Muscle of leg (tissue), 11 donors: ENCODE results near the gene TP53BP2. TPM values are rescaled to one million over a fixed set of nuclear protein-coding genes. Genes with fewer than 3 reads are reported as not detected.

Source experiments
- DNase-seq: peaks from one replicate; pipeline ENCODE4 v3.0.0; 2013
- H3K27ac ChIP-seq: one replicate; pipeline ENCODE4 v1.5.1; 2013; ENCODE audit warnings: mild to moderate bottlenecking, low read length, control low read depth
- H3K27me3 ChIP-seq: one replicate; pipeline ENCODE4 v1.6.1; 2013; ENCODE audit warnings: low read length; ENCODE audit not compliant: control insufficient read depth, insufficient read depth
- H3K36me3 ChIP-seq: one replicate; pipeline ENCODE4 v1.6.1; 2013; ENCODE audit warnings: low read length; ENCODE audit not compliant: control insufficient read depth, insufficient read depth
- H3K4me1 ChIP-seq: one replicate; pipeline ENCODE4 v1.6.1; 2013; ENCODE audit warnings: low read length; ENCODE audit not compliant: control insufficient read depth, insufficient read depth
- H3K4me3 ChIP-seq: one replicate; pipeline ENCODE4 v1.5.1; 2013; ENCODE audit warnings: low read length, control low read depth
- H3K9me3 ChIP-seq: replicated peaks from 2 replicates; pipeline ENCODE4 v1.6.1; 2013; ENCODE audit warnings: low read depth, low read length; ENCODE audit not compliant: control insufficient read depth
- WGBS: methylation state at CpG from one replicate; pipeline ENCODE4 v1.1.5; 2013; ENCODE audit warnings: missing lambda C conversion rate; ENCODE audit not compliant: insufficient coverage; 5-methylcytosine and 5-hydroxymethylcytosine counted together
- polyA plus RNA-seq, 8 donors: library from polyadenylated mRNA; unstranded; fragments of 120-200 nt; gene quantifications; one replicate each; pipeline versions ENCODE4 v1.2.1 to v1.2.3, GENCODE V29; 2013; ENCODE audit warnings: inconsistent platforms in 1 of 8, low replicate concordance in 1 of 8; ENCODE audit not compliant: insufficient read length in 8 of 8, insufficient read depth in 1 of 8
- total RNA-seq: library from RNA; stranded (reverse); fragments of 120-200 nt; gene quantifications from one replicate; pipeline ENCODE4 v1.2.4, GENCODE V29; 2013

Gene TP53BP2
- total and polyA plus RNA-seq, 9 donors = 25.5 to 41.1 (median 34.2) TPM

DNA sequence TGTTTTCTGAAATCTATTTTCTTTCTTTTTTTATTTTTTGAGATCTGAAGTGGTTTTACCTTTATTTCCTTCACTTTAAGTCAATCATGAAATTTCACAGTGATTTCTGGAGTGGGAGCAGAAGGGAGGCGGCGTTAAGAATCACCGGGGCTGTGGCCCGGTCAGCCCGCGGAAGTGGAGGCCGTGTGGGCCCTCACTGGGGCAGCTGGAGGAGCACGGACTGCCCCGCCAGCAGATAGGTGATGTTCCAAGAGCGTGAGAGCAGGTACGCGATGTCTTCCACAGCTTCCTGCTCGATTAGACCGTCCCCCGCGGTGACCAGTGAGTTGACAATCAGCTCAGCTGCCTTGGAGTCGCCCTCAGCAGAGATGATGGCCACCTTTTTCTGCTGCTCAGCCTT is 10.6 kb upstream of the TP53BP2 start:
- peaks cover 4% of the 10 kb centered on the region for H3K27me3 ChIP-seq
- WGBS = 92% methylated on average over 16 of the region's 17 CpGs
- no peaks in the 10 kb centered on the region for H3K36me3 ChIP-seq
- no peak for DNase-seq
- H3K27ac ChIP-seq = no peak overlapping the region
- H3K9me3 ChIP-seq = no peaks in the 10 kb centered on the region
- H3K4me3 ChIP-seq = no peak overlapping the region
- no peaks in the 10 kb centered on the region for H3K4me1 ChIP-seq

DNA sequence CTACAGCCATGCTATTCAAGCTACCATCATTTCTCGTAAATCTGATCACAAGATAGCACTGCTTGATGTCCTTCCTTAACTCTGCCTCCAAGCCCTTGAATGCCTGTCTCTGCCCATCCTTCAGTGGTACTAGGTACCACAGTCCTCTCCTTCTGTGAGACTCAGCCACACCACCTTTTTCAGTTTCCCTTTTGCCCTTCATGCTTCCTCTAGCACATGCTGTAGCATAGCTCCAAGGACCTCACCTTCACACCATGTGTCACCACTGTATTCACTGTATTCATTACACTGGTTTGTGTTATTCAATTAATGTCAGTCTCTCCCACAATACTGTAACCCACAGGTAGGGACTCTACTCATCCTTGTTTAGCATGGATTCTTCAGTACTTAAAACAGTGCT is 8.0 kb upstream of the TP53BP2 start:
- 92% methylated on average over 1 of the region's 1 CpG for WGBS
- H3K27ac ChIP-seq = no peak overlapping the region
- DNase-seq = no peak

DNA sequence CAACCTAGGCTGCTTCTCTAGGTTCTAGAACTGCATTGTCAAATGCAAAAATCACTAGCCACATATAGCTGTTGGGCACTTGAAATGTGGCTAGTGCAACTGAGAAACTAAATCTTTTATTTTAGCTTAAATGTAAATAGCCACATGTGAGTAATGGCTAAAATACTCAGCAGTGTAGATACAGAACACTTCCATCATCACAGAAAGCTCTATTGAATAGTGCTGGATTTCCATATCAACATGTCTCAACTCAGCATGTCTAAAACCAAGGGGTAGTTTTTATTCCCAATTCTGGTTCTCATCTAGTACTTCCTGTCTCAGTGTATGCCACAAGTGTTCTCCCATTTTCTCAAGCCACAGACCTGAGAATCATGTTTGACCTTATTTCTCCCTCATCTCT is 7.5 kb upstream of the TP53BP2 start:
- Histone ChIP-seq H3K36me3 (no peaks in the 10 kb centered on the region), H3K27me3 (no peaks in the 10 kb centered on the region), H3K4me3 (no peak overlapping the region), H3K9me3 (no peaks in the 10 kb centered on the region), H3K27ac (no peak overlapping the region), H3K4me1 (no peaks in the 10 kb centered on the region)
- no peak for DNase-seq

More for the DNA sequence above, 8.0 kb upstream of the TP53BP2 start:
- no peaks in the 10 kb centered on the region for H3K9me3 ChIP-seq
- no peaks in the 10 kb centered on the region for H3K4me1 ChIP-seq
- no peaks in the 10 kb centered on the region for H3K36me3 ChIP-seq
- no peak overlapping the region for H3K4me3 ChIP-seq
- no peaks in the 10 kb centered on the region for H3K27me3 ChIP-seq

DNA sequence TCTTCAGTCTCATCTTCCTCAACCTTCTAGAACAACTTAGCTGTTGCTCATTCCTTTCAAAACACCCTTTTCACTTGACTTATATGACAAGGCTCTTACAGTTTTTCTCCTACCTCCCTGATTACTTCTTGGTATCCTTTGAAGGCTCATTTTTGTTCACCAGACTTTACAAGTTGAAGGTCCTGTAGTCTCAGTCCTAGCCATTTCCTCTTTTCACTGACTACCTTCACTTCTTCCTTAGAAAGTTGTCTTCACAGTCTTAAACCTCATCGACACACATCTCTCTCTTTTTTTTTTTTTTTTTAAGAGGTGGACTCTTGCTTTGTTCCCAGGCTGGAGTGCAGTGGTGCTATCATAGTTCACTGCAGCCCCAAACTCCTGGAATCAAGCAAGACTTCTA is 6.6 kb upstream of the TP53BP2 start:
- H3K36me3 ChIP-seq = no peaks in the 10 kb centered on the region
- no CpG with 5 or more reads among the region's 1 CpG for WGBS
- H3K4me1 ChIP-seq = no peaks in the 10 kb centered on the region
- no peak overlapping the region for H3K4me3 ChIP-seq
- H3K27ac ChIP-seq = no peak overlapping the region
- DNase-seq = no peak
- no peaks in the 10 kb centered on the region for H3K27me3 ChIP-seq
- H3K9me3 ChIP-seq = no peaks in the 10 kb centered on the region

DNA sequence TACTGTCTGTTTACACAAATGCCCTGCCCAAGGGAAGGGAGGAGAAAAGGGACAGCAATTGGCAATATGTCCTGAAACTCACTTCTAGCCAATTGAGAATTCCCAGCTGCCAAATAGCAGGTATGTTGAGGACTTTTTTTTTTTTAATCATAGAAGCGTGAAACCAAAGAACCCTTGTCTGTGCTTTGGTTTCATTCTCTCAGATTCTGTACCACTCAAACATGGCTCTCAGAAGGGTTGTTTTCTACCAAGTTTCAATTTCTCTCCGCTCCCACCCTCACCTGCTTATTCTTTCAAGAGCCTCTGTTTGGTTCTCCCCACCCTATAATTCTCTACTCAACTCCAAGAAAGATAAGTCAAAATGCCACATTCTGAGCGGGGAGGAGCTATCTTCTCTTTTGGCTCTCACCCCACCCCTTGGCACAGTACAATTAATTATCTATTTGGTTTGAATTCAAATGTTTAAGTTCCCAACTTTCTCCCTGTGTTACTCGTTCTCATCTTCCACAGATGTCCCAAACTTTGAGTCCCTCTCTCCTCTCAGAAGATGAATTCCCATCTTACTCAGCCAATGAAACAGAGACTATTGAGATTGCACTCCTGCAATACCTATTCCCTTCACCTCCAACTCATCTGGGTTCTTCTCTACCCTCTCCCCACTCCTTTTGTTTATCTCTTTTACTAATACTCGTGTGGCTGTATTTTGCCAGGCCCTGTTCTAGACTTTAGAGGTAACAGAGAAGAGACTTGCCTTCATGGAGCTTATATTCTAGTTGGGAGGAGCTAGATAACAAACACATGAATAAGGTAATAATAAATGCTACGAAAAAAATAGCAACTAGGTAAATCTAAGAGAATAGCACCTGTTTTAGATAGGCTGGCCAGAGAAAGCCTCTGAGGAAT is 3.9 kb upstream of the TP53BP2 start:
- no peak for DNase-seq
- peaks cover 9% of the 10 kb centered on the region for H3K4me1 ChIP-seq
- H3K27me3 ChIP-seq = no peaks in the 10 kb centered on the region
- no peaks in the 10 kb centered on the region for H3K9me3 ChIP-seq
- no peak overlapping the region for H3K27ac ChIP-seq
- 86% methylated on average over 3 of the region's 6 CpGs for WGBS
- H3K36me3 ChIP-seq = no peaks in the 10 kb centered on the region
- H3K4me3 ChIP-seq = no peak overlapping the region

DNA sequence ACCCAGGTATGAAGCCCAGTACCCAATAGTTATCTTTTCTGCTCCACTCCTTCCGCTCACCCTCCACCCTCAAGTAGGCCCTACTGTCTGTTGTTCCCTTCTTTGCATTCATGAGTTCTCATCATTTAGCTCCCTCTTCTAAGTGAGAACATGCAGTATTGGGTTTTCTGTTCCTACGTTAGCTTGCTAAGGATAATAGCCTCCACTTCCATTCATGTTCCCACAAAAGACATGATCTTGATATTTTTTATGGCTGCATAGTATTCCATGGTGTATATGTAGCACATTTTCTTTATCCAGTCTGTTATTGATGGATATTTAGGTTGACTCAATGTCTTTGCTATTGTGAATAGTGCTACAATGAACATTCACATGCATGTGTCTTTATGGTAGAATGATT is 2.8 kb upstream of the TP53BP2 start:
- Histone ChIP-seq H3K27me3 (no peaks in the 10 kb centered on the region), H3K9me3 (no peaks in the 10 kb centered on the region), H3K4me1 (peaks cover 9% of the 10 kb centered on the region), H3K4me3 (no peak overlapping the region), H3K36me3 (no peaks in the 10 kb centered on the region), H3K27ac (no peak overlapping the region)
- WGBS = 100% methylated on average over 1 of the region's 2 CpGs
- DNase-seq = no peak

DNA sequence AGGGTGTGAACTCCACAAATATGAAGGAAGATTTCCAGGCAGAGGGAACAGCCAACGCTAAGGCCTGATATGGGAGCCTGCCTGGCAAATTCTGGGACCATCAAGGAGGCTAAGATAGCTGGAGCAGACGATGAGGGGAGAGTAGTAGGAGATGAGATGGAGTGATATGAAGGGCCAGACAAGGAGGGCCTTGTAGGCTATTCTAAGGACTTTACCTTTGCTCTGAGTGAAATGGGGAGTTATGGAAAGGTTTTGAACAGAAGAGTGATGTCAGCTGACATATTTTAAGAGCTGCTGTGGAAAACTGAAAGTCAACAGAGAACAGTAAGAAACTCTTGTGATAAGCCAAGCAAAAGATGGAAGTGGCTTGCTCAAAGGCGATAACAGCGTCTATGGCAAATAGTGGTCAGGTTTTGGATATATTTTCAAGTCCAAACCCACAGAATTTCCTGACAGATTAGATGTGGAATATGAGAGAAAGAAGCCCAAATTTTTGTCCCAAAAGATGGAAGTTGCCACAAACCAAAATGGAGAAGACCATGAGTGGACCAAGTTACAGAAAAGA is 2.1 kb upstream of the TP53BP2 start:
- no peak overlapping the region for H3K27ac ChIP-seq
- H3K36me3 ChIP-seq = no peaks in the 10 kb centered on the region
- 92% methylated on average over 2 of the region's 4 CpGs for WGBS
- H3K27me3 ChIP-seq = no peaks in the 10 kb centered on the region
- no peak overlapping the region for H3K4me3 ChIP-seq
- no peaks in the 10 kb centered on the region for H3K9me3 ChIP-seq
- peaks cover 9% of the 10 kb centered on the region for H3K4me1 ChIP-seq
- no peak for DNase-seq

DNA sequence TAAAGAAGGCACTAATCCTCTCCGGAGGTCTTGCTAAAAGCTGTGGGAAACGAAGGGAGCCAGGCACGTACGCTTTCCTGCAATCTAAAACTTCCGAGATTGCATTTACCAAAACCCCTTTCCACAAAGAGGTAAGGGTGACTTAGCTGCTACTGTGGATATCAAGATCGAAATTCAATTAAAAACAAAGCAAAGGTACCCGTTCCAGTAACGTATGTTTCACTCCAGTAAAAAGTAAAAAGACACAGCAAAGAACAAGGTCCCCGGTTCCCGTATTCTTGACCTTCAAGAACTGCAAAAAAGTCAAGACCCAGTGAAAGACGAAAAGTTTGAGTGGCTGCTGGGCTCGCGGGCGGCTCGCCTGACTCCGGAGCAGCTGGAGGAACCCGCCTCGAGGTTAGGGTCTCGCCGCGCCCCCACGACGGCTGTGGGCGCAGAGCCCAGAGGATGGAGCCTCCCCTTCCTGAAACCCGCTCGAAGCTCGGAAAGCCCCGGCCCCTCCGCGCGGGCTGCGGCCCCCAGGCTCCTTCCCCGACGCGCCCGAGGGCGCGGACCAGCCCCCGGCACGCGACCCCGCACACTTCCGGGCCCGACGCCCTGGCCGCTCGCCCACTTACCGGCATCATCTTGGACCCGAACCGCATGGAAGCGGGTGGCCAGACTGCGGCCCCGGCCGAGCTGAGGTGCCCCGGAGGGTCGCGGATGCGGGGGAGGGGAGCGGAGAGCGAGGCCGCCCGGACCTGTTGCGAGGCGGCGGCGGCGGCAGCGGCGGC is 524 bp downstream of the TP53BP2 start:
- WGBS = 0% methylated on average over 56 of the region's 69 CpGs
- Histone ChIP-seq H3K27me3 (no peaks in the 10 kb centered on the region), H3K36me3 (no peaks in the 10 kb centered on the region), H3K4me1 (peaks cover 12% of the 10 kb centered on the region), H3K9me3 (no peaks in the 10 kb centered on the region), H3K4me3 (peak overlapping the region; percentile 72), H3K27ac (peak overlapping the region; percentile 96)
- DNase-seq = peak; percentile 91

DNA sequence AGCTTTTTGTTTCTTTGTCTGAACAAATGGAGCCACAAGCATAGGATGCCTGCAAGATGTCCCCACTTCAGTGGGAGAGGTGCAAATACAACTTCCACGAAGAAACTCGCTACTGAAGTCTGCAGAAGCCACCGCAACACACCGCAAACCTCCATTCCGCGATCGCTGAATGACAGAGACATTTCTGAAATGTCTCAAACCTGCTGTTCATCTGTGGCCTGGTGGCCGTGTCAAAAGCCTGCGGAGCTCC is 1.0 kb downstream of the TP53BP2 start:
- no peak for DNase-seq
- no peaks in the 10 kb centered on the region for H3K27me3 ChIP-seq
- H3K9me3 ChIP-seq = no peaks in the 10 kb centered on the region
- peaks cover 12% of the 10 kb centered on the region for H3K4me1 ChIP-seq
- no peaks in the 10 kb centered on the region for H3K36me3 ChIP-seq
- WGBS = 0% methylated on average over 9 of the region's 9 CpGs
- H3K4me3 ChIP-seq = peak overlapping the region; percentile 72
- peak overlapping the region; percentile 96 for H3K27ac ChIP-seq

DNA sequence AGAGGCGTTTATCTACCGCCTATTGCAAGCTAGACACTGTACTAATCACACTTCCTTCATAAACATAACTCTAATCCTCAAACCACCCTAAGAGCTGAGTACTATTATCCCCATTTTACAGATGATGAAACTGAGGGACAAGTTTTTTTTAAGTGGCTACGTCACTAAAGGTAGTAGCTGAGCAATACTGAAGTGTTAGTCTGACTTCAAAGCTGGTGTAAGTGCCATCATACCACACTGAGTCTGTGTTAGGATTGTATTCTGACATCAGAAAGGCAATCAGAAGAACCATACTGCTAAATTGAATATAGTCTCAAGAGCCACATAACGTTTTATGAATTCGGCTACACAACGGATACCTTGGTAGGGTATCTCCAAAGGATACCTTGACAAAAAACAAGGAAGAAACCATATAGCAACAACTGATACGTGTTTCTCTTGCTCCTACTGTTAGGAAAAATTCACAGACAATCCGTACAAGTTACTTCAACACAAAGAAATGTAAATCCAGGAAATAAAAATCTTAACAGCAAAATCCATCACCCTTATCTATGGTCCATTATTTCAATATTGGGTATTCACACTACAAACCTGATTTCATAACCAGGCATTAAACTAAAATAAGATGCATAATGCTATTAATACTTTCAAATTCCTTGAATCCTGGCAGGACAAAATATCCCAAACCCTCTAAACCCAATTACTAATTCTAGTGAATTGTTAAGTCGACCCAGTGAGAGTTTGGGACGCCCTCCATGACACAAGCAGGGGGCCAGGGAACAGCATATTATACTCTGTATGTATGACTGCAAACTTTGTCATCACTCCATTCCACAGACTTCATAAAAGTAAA is 1.6 kb downstream of the TP53BP2 start:
- peaks cover 12% of the 10 kb centered on the region for H3K4me1 ChIP-seq
- no peak for DNase-seq
- WGBS = 100% methylated on average over 1 of the region's 10 CpGs
- H3K9me3 ChIP-seq = no peaks in the 10 kb centered on the region
- H3K27ac ChIP-seq = peak overlapping the region; percentile 96
- H3K36me3 ChIP-seq = no peaks in the 10 kb centered on the region
- peak overlapping the region; percentile 72 for H3K4me3 ChIP-seq
- no peaks in the 10 kb centered on the region for H3K27me3 ChIP-seq
